GM12878 (cell line): ENCODE data around the gene TERF2IP. TPM values are rescaled to one million over a fixed set of nuclear protein-coding genes. Genes with fewer than 3 reads are reported as not detected.

ENCODE experiments used
- ATAC-seq: fragments of 200-7000 bp; cut with Tn5 transposase; 3 replicates; pipeline ENCODE4 v1.9.1; 2020; ENCODE audit warnings: mild to moderate bottlenecking, moderate library complexity
- BruUV-seq: library from RNA; stranded (reverse); fragments of 400-500 nt; replicated peaks from 2 replicates; lab custom pipeline; 2021; lab: Mats Ljungman, UMichigan
- CTCF ChIA-PET: fragments of 300-600 bp; sonication (Branson Sonifier 250); formaldehyde crosslinking; extraction: SDS; loops from one replicate; lab custom pipeline; 2021; ENCODE audit warnings: inconsistent platforms; lab: Yijun Ruan, JAX
- POLR2A ChIA-PET: fragments of 350-600 bp; formaldehyde crosslinking; extraction: SDS; loops from one replicate; lab custom pipeline; 2021; ENCODE audit warnings: inconsistent platforms; lab: Charles Lee
- RAD21 ChIA-PET: fragments of 300-600 bp; sonication (Branson Sonifier 250); formaldehyde crosslinking; loops from one replicate; lab custom pipeline; 2023; ENCODE audit warnings: antibody characterized with exemption; ENCODE audit not compliant: unreplicated experiment; lab: Charles Lee
- SMC1A ChIA-PET: fragments of 300-600 bp; sonication (Branson Sonifier 250); formaldehyde crosslinking; loops from one replicate; lab custom pipeline; 2023; ENCODE audit not compliant: unreplicated experiment, uncharacterized antibody; lab: Charles Lee
- DNase-seq: peaks from one replicate; pipeline ENCODE4 v3.0.0-alpha.2; 2011; ENCODE audit warnings: low read depth, low spot score
- FAIRE-seq: peaks from 3 replicates; lab custom pipeline; 2011; peaks lifted over from hg19 to GRCh38; lab: Jason Lieb, UNC
- H2AFZ ChIP-seq: 2 replicates; pipeline ENCODE4 v1.6.0; 2011; ENCODE audit warnings: low read depth, low read length, control low read depth; ENCODE audit not compliant: control insufficient read depth
- H3K27ac ChIP-seq: 2 replicates; pipeline ENCODE4 v1.5.1; 2011; ENCODE audit warnings: control low read depth; ENCODE audit not compliant: control insufficient read depth, insufficient read depth
- H3K27me3 ChIP-seq, 2 experiments: replicated peaks in 1 of 2; 2 replicates each; pipeline versions ENCODE4 v1.6.0 to v1.6.1; 2011; ENCODE audit warnings: low read length in 1 of 2; ENCODE audit not compliant: control insufficient read depth in 2 of 2, insufficient read depth in 2 of 2
- H3K36me3 ChIP-seq, 2 experiments: 2 replicates each; pipeline ENCODE4 v1.5.1; 2011; ENCODE audit warnings: low read length in 1 of 2; ENCODE audit not compliant: control insufficient read depth in 2 of 2, insufficient read depth in 2 of 2
- H3K4me1 ChIP-seq: 2 replicates; pipeline ENCODE4 v1.6.1; 2011; ENCODE audit warnings: mild to moderate bottlenecking, low read length, moderate library complexity, mixed read lengths; ENCODE audit not compliant: control insufficient read depth, insufficient read depth
- H3K4me2 ChIP-seq: 2 replicates; pipeline ENCODE4 v1.6.0; 2011; ENCODE audit warnings: control low read depth; ENCODE audit not compliant: control insufficient read depth, insufficient read depth
- H3K4me3 ChIP-seq: fragments of 200-600 bp; sonication (generic); 2 replicates; pipeline ENCODE4 v1.5.1; 2016
- H3K79me2 ChIP-seq: 2 replicates; pipeline ENCODE4 v1.6.0; 2011; ENCODE audit warnings: low read length; ENCODE audit not compliant: control insufficient read depth, insufficient read depth
- H3K9ac ChIP-seq: 2 replicates; pipeline ENCODE4 v1.8.0; 2011; ENCODE audit warnings: low read length, control low read depth, mixed read lengths; ENCODE audit not compliant: control insufficient read depth, insufficient read depth
- H3K9me3 ChIP-seq: replicated peaks from 3 replicates; pipeline ENCODE4 v1.5.1; 2011; ENCODE audit warnings: mild to moderate bottlenecking, low read length; ENCODE audit not compliant: control insufficient read depth, insufficient read depth
- H4K20me1 ChIP-seq: 2 replicates; pipeline ENCODE4 v1.6.0; 2011; ENCODE audit not compliant: control insufficient read depth, insufficient read depth
- EP300 ChIP-seq, 2 experiments: fragments of 150-350 bp in 1 of 2; IDR thresholded peaks; 2 replicates each; pipeline ENCODE4 v1.6.1; 2011 to 2012; ENCODE audit warnings: low read depth in 2 of 2, low read length in 2 of 2, borderline replicate concordance in 1 of 2, improper control_type of control experiment in 1 of 2, inconsistent platforms in 1 of 2; ENCODE audit not compliant: control insufficient read depth in 1 of 2
- HDAC6 ChIP-seq: fragments of 200-600 bp; sonication (generic); IDR thresholded peaks from one replicate; pipeline ENCODE4 v1.8.0; 2017; ENCODE audit warnings: antibody characterized with exemption; ENCODE audit not compliant: unreplicated experiment
- JUNB ChIP-seq: IDR thresholded peaks from 2 replicates; pipeline ENCODE4 v1.6.1; 2016; ENCODE audit warnings: antibody characterized with exemption, mild to moderate bottlenecking
- POLR2A ChIP-seq: IDR thresholded peaks from 2 replicates; pipeline ENCODE4 v1.6.1; 2011; ENCODE audit warnings: low read depth, mild to moderate bottlenecking, low read length
- POU2F2 ChIP-seq: IDR thresholded peaks from 3 replicates; pipeline ENCODE4 v1.6.1; 2011; ENCODE audit warnings: low read depth, mild to moderate bottlenecking, low read length, borderline replicate concordance
- SMARCA5 ChIP-seq: fragments of 450-650 bp; IDR thresholded peaks from 2 replicates; pipeline ENCODE4 v1.6.1; 2017; ENCODE audit warnings: mild to moderate bottlenecking
- STAT3 ChIP-seq: IDR thresholded peaks from 2 replicates; pipeline ENCODE4 v1.6.1; 2011; ENCODE audit warnings: low read depth, low read length, improper control_type of control experiment
- ZSCAN29 ChIP-seq: fragments of 450-650 bp; IDR thresholded peaks from 2 replicates; pipeline ENCODE4 v1.6.1; 2017; ENCODE audit warnings: mild to moderate bottlenecking, moderate library complexity
- WGBS: methylation state at CpG from one replicate; pipeline ENCODE4 v1.1.6; 2016; ENCODE audit warnings: low lambda C conversion rate; ENCODE audit not compliant: insufficient replicate concordance, insufficient coverage; ENCODE audit errors: missing lambda C conversion rate; 5-methylcytosine and 5-hydroxymethylcytosine counted together
- in situ Hi-C: fragments of 300-500 bp; cut with MboI; formaldehyde crosslinking; loops from 9 replicates; pipeline ENCODE4 v1.14.3; 2018; ENCODE audit warnings: mixed read lengths
- intact Hi-C: fragments of 100-400 bp; cut with micrococcal nuclease; formaldehyde crosslinking; loops from one replicate; pipeline ENCODE4 v1.14.2; 2022; ENCODE audit not compliant: unreplicated experiment
- polyA plus RNA-seq, 11 experiments: library from polyadenylated mRNA; depleted of rRNA in 4 of 11; unstranded in 6 of 11; stranded (reverse) in 5 of 11; fragments of >200 nt; fragmentation: Nextera tagmentation in 4 of 11; fragmentation: Illumina TruSeq in 1 of 11; extraction: Ambion mirVana in 4 of 11; extraction: Trizol in 1 of 11; gene quantifications; 1 replicate in 1 of 11; 2 replicates in 10 of 11; pipeline versions ENCODE4 v1.2.1 to v1.2.3, GENCODE V29; 2011 to 2016; ENCODE audit warnings: inconsistent platforms in 2 of 11, missing spikeins in 2 of 11, low read depth in 1 of 11
- total RNA-seq, 4 experiments: library from RNA; depleted of rRNA in 3 of 4; stranded (reverse); fragments of >200 nt in 3 of 4; fragmentation: Illumina TruSeq in 1 of 4; extraction: Trizol in 1 of 4; gene quantifications; 2 replicates each; pipeline versions ENCODE4 v1.2.1 to v1.2.3, GENCODE V29; 2013 to 2021
- TF ChIP-seq, protein P1 (sequence below): IDR thresholded peaks from 2 replicates; pipeline ENCODE4 v1.6.1; 2011; ENCODE audit warnings: low read depth, mild to moderate bottlenecking, low read length, moderate library complexity, borderline replicate concordance; ENCODE audit errors: extremely low read depth
- TF ChIP-seq, protein P2 (sequence below), 3 experiments: IDR thresholded peaks in 2 of 3; conservative IDR thresholded peaks in 1 of 3; 2 replicates each; pipeline ENCODE4 v1.5.1; 2011; ENCODE audit warnings: low read depth in 3 of 3, low read length in 3 of 3, mild to moderate bottlenecking in 3 of 3, control low read depth in 2 of 3, moderate library complexity in 2 of 3, inconsistent platforms in 1 of 3, mixed read lengths in 1 of 3; ENCODE audit not compliant: control insufficient read depth in 2 of 3, insufficient read depth in 1 of 3; ENCODE audit errors: extremely low read depth in 1 of 3
- TF ChIP-seq, protein P3 (sequence below): IDR thresholded peaks from 2 replicates; pipeline ENCODE4 v1.6.1; 2011; ENCODE audit warnings: borderline replicate concordance, low read depth, mild to moderate bottlenecking, moderate library complexity, mixed read lengths, low read length; ENCODE audit not compliant: insufficient read depth; ENCODE audit errors: extremely low read length
- TF ChIP-seq, protein P4 (sequence below): IDR thresholded peaks from 2 replicates; pipeline ENCODE4 v1.6.1; 2011; ENCODE audit warnings: borderline replicate concordance, low read depth, mild to moderate bottlenecking, moderate library complexity, low read length; ENCODE audit not compliant: insufficient read depth, poor library complexity, severe bottlenecking

The TERF2IP gene
- total and polyA plus RNA-seq, 10 of the 15 experiments (the other 5 are each of a cell fraction or from before 2014, with no cell fraction given), result 19.6 to 93.1 (median 54.4) TPM

DNA sequence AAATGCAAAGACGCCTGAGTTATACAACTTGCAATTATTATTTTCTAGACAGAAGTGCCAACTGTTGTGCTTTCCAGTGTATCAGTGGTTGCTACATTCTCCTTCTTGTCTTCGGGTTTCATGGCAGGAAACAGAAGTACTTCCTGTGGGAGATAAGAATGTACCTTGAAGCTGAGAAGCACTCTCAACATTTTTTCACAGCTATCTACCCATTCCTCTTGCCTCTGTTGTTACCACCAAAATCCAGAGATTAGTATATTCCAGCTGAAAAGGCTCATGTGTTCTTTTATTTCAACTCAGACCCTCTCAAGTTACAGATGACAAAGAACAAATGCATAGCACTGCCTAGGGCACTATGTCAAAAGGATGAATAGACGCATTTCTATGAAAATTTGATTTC lies 19.7 kb upstream of the TERF2IP start:
- Histone ChIP-seq H3K27ac (no peak overlapping the region), H4K20me1 (no peaks in the 10 kb centered on the region), H3K79me2 (peaks cover 2% of the 10 kb centered on the region), H3K9me3 (no peaks in the 10 kb centered on the region), H2AFZ (no peak overlapping the region), H3K4me1 (no peaks in the 10 kb centered on the region), H3K27me3 (no peaks in the 10 kb centered on the region), H3K9ac (no peak overlapping the region), H3K36me3 (peaks cover 21 to 49% of the 10 kb centered on the region in 2 experiments), H3K4me3 (no peak overlapping the region), H3K4me2 (no peak overlapping the region)
- no TSS peak for BruUV-seq
- DNase-seq (no peak), ATAC-seq (no peak), FAIRE-seq (no peak)
- ChIA-PET SMC1A (no interaction called here), POLR2A (no interaction called here), RAD21 (no interaction called here), CTCF (no interaction called here)
- 33% methylated on average over 3 of the region's 3 CpGs for WGBS
- in situ Hi-C loops (loop anchor here (10.0 kb wide), 1 partner anchor 163 kb away; the partner anchor contains the start of gene TMEM170A), intact Hi-C loops (no loop called here)
- no peak for TF ChIP-seq SMARCA5
- no peak for TF ChIP-seq POLR2A
- no peak for TF ChIP-seq ZSCAN29
- TF ChIP-seq EP300 (IDR thresholded peaks at IDR 0.05; ENCODE audit: borderline replicate concordance in 1 of 2, control insufficient read depth in 1 of 2, low read depth in 2 of 2, low read length in 2 of 2), result no peak
- TF ChIP-seq, protein P1, sequence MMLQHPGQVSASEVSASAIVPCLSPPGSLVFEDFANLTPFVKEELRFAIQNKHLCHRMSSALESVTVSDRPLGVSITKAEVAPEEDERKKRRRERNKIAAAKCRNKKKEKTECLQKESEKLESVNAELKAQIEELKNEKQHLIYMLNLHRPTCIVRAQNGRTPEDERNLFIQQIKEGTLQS, result no peak
- TF ChIP-seq JUNB, result no peak
- TF ChIP-seq HDAC6, result no peak

DNA sequence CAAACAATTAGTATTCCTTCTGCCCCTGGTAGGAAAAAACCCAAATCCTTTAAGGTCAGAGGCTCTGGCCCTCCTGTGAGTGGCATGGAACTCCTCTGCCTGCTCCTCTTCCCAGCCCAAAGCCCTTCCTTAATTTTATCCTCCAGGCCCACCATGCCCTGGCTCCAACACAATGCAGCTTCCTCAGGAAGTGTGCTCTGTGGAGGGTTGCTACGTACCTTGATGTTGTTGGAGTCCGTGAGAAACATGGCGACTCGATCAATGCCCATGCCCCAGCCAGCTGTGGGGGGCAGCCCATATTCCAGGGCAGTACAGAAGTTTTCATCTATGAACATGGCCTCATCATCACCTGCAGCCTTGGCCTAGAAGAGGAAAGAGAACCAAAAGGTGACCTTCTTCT lies 19.2 kb upstream of the TERF2IP start:
- ChIA-PET SMC1A (no interaction called here), POLR2A (no interaction called here), CTCF (interaction anchor here (0.6 kb wide), 1 partner anchor 209 kb away, joined by 3 read pairs; no protein-coding TSS in a partner anchor), RAD21 (no interaction called here)
- intact Hi-C loops (no loop called here), in situ Hi-C loops (loop anchor here (10.0 kb wide), 1 partner anchor 164 kb away; the partner anchor contains the start of gene TMEM170A)
- H3K9ac ChIP-seq, result no peak overlapping the region
- H3K27ac ChIP-seq, result no peak overlapping the region
- no peak for DNase-seq
- H3K4me1 ChIP-seq, result no peaks in the 10 kb centered on the region
- peaks cover 21 to 51% of the 10 kb centered on the region in 2 experiments for H3K36me3 ChIP-seq
- no peak for FAIRE-seq
- 98% methylated on average over 4 of the region's 4 CpGs for WGBS
- no peak for ATAC-seq
- no peak overlapping the region for H3K4me2 ChIP-seq
- H4K20me1 ChIP-seq, result no peaks in the 10 kb centered on the region
- H3K27me3 ChIP-seq, result no peaks in the 10 kb centered on the region
- H3K9me3 ChIP-seq, result no peaks in the 10 kb centered on the region
- H3K79me2 ChIP-seq, result no peaks in the 10 kb centered on the region
- no TSS peak for BruUV-seq
- no peak overlapping the region for H3K4me3 ChIP-seq
- H2AFZ ChIP-seq, result no peak overlapping the region
- TF ChIP-seq STAT3, result no peak
- TF ChIP-seq, protein P1, result no peak
- TF ChIP-seq, protein P2, sequence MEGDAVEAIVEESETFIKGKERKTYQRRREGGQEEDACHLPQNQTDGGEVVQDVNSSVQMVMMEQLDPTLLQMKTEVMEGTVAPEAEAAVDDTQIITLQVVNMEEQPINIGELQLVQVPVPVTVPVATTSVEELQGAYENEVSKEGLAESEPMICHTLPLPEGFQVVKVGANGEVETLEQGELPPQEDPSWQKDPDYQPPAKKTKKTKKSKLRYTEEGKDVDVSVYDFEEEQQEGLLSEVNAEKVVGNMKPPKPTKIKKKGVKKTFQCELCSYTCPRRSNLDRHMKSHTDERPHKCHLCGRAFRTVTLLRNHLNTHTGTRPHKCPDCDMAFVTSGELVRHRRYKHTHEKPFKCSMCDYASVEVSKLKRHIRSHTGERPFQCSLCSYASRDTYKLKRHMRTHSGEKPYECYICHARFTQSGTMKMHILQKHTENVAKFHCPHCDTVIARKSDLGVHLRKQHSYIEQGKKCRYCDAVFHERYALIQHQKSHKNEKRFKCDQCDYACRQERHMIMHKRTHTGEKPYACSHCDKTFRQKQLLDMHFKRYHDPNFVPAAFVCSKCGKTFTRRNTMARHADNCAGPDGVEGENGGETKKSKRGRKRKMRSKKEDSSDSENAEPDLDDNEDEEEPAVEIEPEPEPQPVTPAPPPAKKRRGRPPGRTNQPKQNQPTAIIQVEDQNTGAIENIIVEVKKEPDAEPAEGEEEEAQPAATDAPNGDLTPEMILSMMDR (IDR thresholded peaks at IDR 0.05 in 2 of 3, conservative IDR thresholded peaks at IDR 0.05 in 1 of 3; ENCODE audit: control insufficient read depth in 2 of 3, extremely low read depth in 1 of 3, insufficient read depth in 1 of 3, low read depth in 3 of 3, low read length in 3 of 3), result no peak
- TF ChIP-seq, protein P3, sequence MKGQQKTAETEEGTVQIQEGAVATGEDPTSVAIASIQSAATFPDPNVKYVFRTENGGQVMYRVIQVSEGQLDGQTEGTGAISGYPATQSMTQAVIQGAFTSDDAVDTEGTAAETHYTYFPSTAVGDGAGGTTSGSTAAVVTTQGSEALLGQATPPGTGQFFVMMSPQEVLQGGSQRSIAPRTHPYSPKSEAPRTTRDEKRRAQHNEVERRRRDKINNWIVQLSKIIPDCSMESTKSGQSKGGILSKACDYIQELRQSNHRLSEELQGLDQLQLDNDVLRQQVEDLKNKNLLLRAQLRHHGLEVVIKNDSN, result no peak
- TF ChIP-seq, protein P4, sequence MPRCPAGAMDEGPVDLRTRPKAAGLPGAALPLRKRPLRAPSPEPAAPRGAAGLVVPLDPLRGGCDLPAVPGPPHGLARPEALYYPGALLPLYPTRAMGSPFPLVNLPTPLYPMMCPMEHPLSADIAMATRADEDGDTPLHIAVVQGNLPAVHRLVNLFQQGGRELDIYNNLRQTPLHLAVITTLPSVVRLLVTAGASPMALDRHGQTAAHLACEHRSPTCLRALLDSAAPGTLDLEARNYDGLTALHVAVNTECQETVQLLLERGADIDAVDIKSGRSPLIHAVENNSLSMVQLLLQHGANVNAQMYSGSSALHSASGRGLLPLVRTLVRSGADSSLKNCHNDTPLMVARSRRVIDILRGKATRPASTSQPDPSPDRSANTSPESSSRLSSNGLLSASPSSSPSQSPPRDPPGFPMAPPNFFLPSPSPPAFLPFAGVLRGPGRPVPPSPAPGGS, result no peak
- TF ChIP-seq POU2F2, result no peak
